ENCODE measurements around the gene SHH. TPM values are rescaled to one million over a fixed set of nuclear protein-coding genes. Genes with fewer than 3 reads are reported as not detected.

SHH gene
- polyA plus RNA-seq = not detected in 3 replicates
- polyA plus RNA-seq (2011; ENCODE audit: low read depth) = not detected
- not detected in 2 replicates for polyA plus RNA-seq (2011; cell fraction: cytosol; rRNA removed)
- polyA plus RNA-seq (2011; cell fraction: nucleus; rRNA removed) = 0.03 TPM in 1 of 2 replicates, not detected in the other
- not detected in 2 replicates for polyA plus RNA-seq (2012; ENCODE audit: low replicate concordance)
- polyA minus RNA-seq = not detected in 3 replicates
- not detected for polyA minus RNA-seq (2011; cell fraction: cytosol; rRNA and poly(A)+ RNA removed)
- not detected in 2 replicates for polyA minus RNA-seq (2011; cell fraction: nucleus; rRNA and poly(A)+ RNA removed)

DNA sequence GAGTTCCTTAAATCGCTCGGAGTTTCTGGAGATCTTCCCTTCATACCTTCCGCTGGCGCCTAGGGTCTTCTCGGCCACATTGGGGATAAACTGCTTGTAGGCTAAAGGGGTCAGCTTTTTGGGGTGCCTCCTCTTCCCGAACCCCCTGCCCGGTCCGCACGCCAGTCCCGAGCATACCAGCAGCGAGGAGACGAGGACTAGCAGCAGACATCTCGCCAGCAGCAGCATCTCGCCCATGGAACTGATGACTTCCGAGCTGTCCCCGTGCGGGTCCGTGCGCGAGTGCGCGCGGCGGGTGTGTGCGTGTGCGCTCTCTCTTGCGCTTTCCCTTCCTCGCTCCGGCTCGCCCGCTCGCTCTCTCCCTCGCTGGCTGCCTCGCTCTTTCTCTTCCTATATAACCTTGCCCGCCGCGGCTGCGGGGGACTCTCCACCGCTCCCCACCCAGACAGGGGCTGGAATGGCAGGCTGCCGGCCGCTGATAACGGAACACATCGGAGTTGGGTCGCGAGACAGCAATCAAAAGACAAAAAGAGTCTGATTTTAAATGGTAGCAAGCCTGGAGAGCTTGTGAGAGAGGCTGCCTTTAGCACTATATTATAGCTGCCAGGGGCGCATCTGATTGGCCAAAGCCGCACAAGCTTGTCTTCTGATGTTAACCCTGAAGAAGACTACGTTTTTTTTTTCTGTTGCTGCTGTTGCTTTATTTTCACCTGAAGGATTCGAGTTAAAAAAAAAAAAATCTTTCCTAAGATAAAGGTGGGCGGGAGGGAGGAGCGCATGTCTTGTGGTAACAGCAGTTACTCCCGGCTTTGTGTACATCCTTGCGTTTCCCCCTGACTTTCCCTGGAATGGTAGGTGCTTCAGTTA lies at the start of gene SHH:
TSS of gene SHH (minus strand) at position 569 of the 867 bp plus-strand sequence. CDS start at position 228, 341 bp downstream.
- H3K4me2 ChIP-seq (ENCODE audit: control insufficient read depth, extremely low read depth, insufficient read depth, low read depth, low read length) = peak within 1 kb of the TSS; percentile 77
- H3K9me3 ChIP-seq (ENCODE audit: control insufficient read depth, low read depth, low read length) = no peaks in the 10 kb centered on the region
- TF ChIP-seq, protein P1, sequence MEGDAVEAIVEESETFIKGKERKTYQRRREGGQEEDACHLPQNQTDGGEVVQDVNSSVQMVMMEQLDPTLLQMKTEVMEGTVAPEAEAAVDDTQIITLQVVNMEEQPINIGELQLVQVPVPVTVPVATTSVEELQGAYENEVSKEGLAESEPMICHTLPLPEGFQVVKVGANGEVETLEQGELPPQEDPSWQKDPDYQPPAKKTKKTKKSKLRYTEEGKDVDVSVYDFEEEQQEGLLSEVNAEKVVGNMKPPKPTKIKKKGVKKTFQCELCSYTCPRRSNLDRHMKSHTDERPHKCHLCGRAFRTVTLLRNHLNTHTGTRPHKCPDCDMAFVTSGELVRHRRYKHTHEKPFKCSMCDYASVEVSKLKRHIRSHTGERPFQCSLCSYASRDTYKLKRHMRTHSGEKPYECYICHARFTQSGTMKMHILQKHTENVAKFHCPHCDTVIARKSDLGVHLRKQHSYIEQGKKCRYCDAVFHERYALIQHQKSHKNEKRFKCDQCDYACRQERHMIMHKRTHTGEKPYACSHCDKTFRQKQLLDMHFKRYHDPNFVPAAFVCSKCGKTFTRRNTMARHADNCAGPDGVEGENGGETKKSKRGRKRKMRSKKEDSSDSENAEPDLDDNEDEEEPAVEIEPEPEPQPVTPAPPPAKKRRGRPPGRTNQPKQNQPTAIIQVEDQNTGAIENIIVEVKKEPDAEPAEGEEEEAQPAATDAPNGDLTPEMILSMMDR (optimal IDR thresholded peaks at IDR 0.05 in 1 of 3, IDR thresholded peaks at IDR 0.05 in 1 of 3, conservative IDR thresholded peaks at IDR 0.05 in 1 of 3; ENCODE audit: extremely low read depth in 1 of 3, insufficient read depth in 2 of 3, low read length in 3 of 3) = no peak
- TF ChIP-seq EZH2 (IDR thresholded peaks at IDR 0.05; ENCODE audit: low read length) = peak; percentile 98
- no peak within 1 kb of the TSS for H3K27ac ChIP-seq (ENCODE audit: control insufficient read depth, insufficient read depth, low read length)
- H3K4me3 ChIP-seq (ENCODE audit: control insufficient read depth in 2 of 3, extremely low read depth in 1 of 3, insufficient read depth in 2 of 3, low read depth in 1 of 3, low read length in 3 of 3) = peak within 1 kb of the TSS; percentile 20 to 55 (median 42)
- dilution Hi-C loops (cut with MboI; ENCODE audit: extremely low pct_ligation_motif_present, low sequenced_read_pairs) = loop anchor here (25.0 kb wide), 1 partner anchor 875 kb away; no protein-coding TSS in a partner anchor
- FAIRE-seq = no peak
- no peak within 1 kb of the TSS for H3K9ac ChIP-seq (ENCODE audit: control insufficient read depth, extremely low read depth, insufficient read depth, low read length)
- no peaks in the 10 kb centered on the region for H3K36me3 ChIP-seq (ENCODE audit: control insufficient read depth in 2 of 2, extremely low read depth in 1 of 2, insufficient read depth in 2 of 2, low read length in 2 of 2)
- H3K9me1 ChIP-seq (ENCODE audit: control insufficient read depth, extremely low read depth, insufficient read depth, low read length) = no peaks in the 10 kb centered on the region
- no peaks in the 10 kb centered on the region for H4K20me1 ChIP-seq (ENCODE audit: control insufficient read depth, extremely low read depth, insufficient read depth, low read length)
- DNase-seq (ENCODE audit: low read depth, low spot score) = no peak
- H3K79me2 ChIP-seq (ENCODE audit: control insufficient read depth, insufficient read depth, low read length) = no peaks in the 10 kb centered on the region
- no peak within 1 kb of the TSS for H2AFZ ChIP-seq (ENCODE audit: control insufficient read depth, low read length)
- peaks cover 4% of the 10 kb centered on the region for H3K4me1 ChIP-seq (ENCODE audit: control insufficient read depth, extremely low read depth, insufficient read depth, low read length)
- H3K27me3 ChIP-seq (ENCODE audit: control insufficient read depth, extremely low read depth, insufficient read depth, low read length) = peaks cover 74% of the 10 kb centered on the region

DNA sequence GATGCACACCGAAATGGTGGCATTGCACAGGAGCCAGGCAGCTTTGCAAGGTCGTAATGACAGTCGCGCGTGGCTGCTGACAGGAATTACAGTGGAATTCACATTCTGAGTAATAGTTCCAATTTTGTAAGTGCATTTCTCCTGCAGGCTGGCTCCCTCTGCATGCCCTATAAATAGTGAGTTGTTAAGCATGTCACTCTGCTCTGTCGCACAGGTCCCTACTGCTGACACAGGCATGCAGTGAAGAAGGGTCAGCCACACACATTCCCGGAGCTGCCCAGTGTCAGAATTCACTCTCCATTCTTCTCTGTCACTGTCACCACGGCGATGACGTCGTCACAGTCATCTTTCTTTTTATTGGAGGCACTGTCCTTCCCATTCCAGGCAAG lies 49.2 kb upstream of the SHH start:
- no peaks in the 10 kb centered on the region for H3K4me1 ChIP-seq (ENCODE audit: control insufficient read depth, extremely low read depth, insufficient read depth, low read length)
- no peak overlapping the region for H3K27ac ChIP-seq (ENCODE audit: control insufficient read depth, insufficient read depth, low read length)
- no peak overlapping the region for H3K9ac ChIP-seq (ENCODE audit: control insufficient read depth, extremely low read depth, insufficient read depth, low read length)
- no peaks in the 10 kb centered on the region for H3K9me1 ChIP-seq (ENCODE audit: control insufficient read depth, extremely low read depth, insufficient read depth, low read length)
- H2AFZ ChIP-seq (ENCODE audit: control insufficient read depth, low read length) = no peak overlapping the region
- H3K9me3 ChIP-seq (ENCODE audit: control insufficient read depth, low read depth, low read length) = no peaks in the 10 kb centered on the region
- no peaks in the 10 kb centered on the region for H3K79me2 ChIP-seq (ENCODE audit: control insufficient read depth, insufficient read depth, low read length)
- FAIRE-seq (no peak), DNase-seq (ENCODE audit: low read depth, low spot score) (no peak)
- TF ChIP-seq, protein P1 (optimal IDR thresholded peaks at IDR 0.05 in 1 of 3, IDR thresholded peaks at IDR 0.05 in 1 of 3, conservative IDR thresholded peaks at IDR 0.05 in 1 of 3; ENCODE audit: extremely low read depth in 1 of 3, insufficient read depth in 2 of 3, low read length in 3 of 3) = no peak
- no peak for TF ChIP-seq EZH2 (IDR thresholded peaks at IDR 0.05; ENCODE audit: low read length)
- H3K4me3 ChIP-seq (ENCODE audit: control insufficient read depth in 2 of 3, extremely low read depth in 1 of 3, insufficient read depth in 2 of 3, low read depth in 1 of 3, low read length in 3 of 3) = no peak overlapping the region
- dilution Hi-C loops (cut with MboI; ENCODE audit: extremely low pct_ligation_motif_present, low sequenced_read_pairs) = no loop called here
- no peaks in the 10 kb centered on the region for H4K20me1 ChIP-seq (ENCODE audit: control insufficient read depth, extremely low read depth, insufficient read depth, low read length)
- H3K4me2 ChIP-seq (ENCODE audit: control insufficient read depth, extremely low read depth, insufficient read depth, low read depth, low read length) = no peak overlapping the region
- H3K27me3 ChIP-seq (ENCODE audit: control insufficient read depth, extremely low read depth, insufficient read depth, low read length) = no peaks in the 10 kb centered on the region
- no peaks in the 10 kb centered on the region for H3K36me3 ChIP-seq (ENCODE audit: control insufficient read depth in 2 of 2, extremely low read depth in 1 of 2, insufficient read depth in 2 of 2, low read length in 2 of 2)
